ENCODE data around the gene CXCL3.

GRCh38 chr4:74063859-74064258 lies 25.4 kb upstream of the CXCL3 start:
- TF ChIP-seq, protein P1, sequence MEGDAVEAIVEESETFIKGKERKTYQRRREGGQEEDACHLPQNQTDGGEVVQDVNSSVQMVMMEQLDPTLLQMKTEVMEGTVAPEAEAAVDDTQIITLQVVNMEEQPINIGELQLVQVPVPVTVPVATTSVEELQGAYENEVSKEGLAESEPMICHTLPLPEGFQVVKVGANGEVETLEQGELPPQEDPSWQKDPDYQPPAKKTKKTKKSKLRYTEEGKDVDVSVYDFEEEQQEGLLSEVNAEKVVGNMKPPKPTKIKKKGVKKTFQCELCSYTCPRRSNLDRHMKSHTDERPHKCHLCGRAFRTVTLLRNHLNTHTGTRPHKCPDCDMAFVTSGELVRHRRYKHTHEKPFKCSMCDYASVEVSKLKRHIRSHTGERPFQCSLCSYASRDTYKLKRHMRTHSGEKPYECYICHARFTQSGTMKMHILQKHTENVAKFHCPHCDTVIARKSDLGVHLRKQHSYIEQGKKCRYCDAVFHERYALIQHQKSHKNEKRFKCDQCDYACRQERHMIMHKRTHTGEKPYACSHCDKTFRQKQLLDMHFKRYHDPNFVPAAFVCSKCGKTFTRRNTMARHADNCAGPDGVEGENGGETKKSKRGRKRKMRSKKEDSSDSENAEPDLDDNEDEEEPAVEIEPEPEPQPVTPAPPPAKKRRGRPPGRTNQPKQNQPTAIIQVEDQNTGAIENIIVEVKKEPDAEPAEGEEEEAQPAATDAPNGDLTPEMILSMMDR (IDR thresholded peaks at IDR 0.05; ENCODE audit: insufficient read depth, low read depth, low read length), result no peak
- TF ChIP-seq EZH2 (IDR thresholded peaks at IDR 0.05; ENCODE audit: insufficient read depth, low read length), result no peak

Measured in astrocyte (in vitro differentiated cells and primary cell).